AG09319 (cell line): Measurements from ENCODE around the gene C5.

Experiments used
- DNase-seq: peaks from one replicate; pipeline ENCODE4 v3.0.0-alpha.2; 2010; ENCODE audit warnings: low read depth; ENCODE audit errors: extremely low read depth
- TF ChIP-seq, protein P1 (sequence below): IDR thresholded peaks from 2 replicates; pipeline ENCODE4 v1.5.1; 2011; ENCODE audit warnings: low read depth, mild to moderate bottlenecking, inconsistent platforms, low read length, moderate library complexity

C5 gene

GRCh38 chr9:120931231-120932085 is 118.6 kb downstream of the C5 start:
- TF ChIP-seq, protein P1, sequence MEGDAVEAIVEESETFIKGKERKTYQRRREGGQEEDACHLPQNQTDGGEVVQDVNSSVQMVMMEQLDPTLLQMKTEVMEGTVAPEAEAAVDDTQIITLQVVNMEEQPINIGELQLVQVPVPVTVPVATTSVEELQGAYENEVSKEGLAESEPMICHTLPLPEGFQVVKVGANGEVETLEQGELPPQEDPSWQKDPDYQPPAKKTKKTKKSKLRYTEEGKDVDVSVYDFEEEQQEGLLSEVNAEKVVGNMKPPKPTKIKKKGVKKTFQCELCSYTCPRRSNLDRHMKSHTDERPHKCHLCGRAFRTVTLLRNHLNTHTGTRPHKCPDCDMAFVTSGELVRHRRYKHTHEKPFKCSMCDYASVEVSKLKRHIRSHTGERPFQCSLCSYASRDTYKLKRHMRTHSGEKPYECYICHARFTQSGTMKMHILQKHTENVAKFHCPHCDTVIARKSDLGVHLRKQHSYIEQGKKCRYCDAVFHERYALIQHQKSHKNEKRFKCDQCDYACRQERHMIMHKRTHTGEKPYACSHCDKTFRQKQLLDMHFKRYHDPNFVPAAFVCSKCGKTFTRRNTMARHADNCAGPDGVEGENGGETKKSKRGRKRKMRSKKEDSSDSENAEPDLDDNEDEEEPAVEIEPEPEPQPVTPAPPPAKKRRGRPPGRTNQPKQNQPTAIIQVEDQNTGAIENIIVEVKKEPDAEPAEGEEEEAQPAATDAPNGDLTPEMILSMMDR, result no peak
- DNase-seq, result no peak

GRCh38 chr9:120929229-120929791 is 120.8 kb downstream of the C5 start:
- TF ChIP-seq, protein P1, result no peak
- no peak for DNase-seq

GRCh38 chr9:120928483-120929228 is 121.4 kb downstream of the C5 start:
- TF ChIP-seq, protein P1, result no peak
- DNase-seq, result no peak

DNA sequence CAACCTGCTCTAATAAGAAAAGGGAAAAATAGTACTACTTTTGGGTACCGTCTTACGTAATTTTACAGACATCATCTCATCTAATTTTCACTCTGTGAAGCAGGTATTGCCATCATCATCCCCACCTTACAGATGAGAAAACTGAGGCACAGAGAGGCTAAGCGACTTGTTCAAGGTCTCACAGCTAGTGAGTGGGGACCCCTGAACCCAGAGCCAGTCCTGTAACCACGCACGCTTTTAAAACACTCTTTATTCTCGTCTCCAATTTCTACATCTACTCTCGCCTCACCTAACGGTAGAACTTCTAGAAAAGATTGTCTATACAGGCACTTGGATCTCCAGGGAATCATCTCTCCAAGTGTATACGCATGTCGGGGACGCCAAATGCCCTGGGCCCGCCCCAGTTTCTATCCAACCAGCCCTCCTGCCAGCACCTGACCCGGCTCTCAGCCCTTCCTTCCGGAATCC is 122.0 kb downstream of the C5 start:
- DNase-seq, result no peak
- TF ChIP-seq, protein P1, result no peak

DNA sequence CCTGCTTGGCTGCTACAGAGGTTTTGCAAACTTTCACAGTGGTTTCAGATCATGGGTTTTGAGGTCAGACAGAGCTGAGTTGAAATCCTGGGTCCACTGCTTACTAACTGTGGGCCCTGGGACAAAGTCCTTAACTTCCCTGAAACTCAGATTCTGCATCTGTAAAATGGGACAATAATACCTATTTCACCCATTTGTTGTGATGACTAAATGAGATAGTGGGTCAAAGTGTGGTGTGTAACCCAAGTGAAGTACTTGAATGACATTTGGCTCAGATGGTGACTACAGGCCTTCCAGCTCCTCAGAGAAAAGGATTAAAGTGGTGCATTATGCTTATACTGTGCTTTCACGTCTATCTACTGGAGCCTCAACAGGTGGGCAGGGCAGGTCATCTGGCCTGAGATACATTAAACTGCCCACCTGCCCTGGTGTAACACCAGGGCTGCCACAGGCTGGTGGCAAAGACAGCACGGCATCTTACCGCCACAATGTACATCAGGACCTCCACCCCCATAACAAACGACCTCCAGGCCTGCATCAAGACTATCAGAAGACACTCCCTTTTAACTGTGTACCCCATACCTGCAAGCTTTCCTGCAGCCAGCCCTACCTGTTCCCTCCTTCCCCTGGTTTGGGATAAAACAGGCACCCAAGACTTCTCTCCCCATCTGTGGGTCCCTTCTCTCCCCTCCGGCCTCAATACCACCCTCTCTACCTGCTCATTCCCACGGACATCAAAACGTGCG is 122.6 kb downstream of the C5 start:
- DNase-seq, result no peak

GRCh38 chr9:120926397-120926928 is 123.6 kb downstream of the C5 start, which contains the start of gene TRAF1:
Gene TRAF1 (minus strand): TSS chr9:120926796. CDS start chr9:120926075, 721 bp downstream.
- TF ChIP-seq, protein P1, result no peak
- no peak for DNase-seq

More for the DNA sequence above, 122.6 kb downstream of the C5 start:
- TF ChIP-seq, protein P1, result no peak
